ENCODE data around the gene PRSS16. TPM values are rescaled to one million over a fixed set of nuclear protein-coding genes. Genes with fewer than 3 reads are reported as not detected.
"Not testable (repeated sequence)": the region's sequence is repeated elsewhere in the genome, so short reads cannot be mapped to it uniquely, and the experiment has no call there.

PRSS16 gene, protein sequence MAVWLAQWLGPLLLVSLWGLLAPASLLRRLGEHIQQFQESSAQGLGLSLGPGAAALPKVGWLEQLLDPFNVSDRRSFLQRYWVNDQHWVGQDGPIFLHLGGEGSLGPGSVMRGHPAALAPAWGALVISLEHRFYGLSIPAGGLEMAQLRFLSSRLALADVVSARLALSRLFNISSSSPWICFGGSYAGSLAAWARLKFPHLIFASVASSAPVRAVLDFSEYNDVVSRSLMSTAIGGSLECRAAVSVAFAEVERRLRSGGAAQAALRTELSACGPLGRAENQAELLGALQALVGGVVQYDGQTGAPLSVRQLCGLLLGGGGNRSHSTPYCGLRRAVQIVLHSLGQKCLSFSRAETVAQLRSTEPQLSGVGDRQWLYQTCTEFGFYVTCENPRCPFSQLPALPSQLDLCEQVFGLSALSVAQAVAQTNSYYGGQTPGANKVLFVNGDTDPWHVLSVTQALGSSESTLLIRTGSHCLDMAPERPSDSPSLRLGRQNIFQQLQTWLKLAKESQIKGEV
- 0.99 TPM for total RNA-seq

DNA sequence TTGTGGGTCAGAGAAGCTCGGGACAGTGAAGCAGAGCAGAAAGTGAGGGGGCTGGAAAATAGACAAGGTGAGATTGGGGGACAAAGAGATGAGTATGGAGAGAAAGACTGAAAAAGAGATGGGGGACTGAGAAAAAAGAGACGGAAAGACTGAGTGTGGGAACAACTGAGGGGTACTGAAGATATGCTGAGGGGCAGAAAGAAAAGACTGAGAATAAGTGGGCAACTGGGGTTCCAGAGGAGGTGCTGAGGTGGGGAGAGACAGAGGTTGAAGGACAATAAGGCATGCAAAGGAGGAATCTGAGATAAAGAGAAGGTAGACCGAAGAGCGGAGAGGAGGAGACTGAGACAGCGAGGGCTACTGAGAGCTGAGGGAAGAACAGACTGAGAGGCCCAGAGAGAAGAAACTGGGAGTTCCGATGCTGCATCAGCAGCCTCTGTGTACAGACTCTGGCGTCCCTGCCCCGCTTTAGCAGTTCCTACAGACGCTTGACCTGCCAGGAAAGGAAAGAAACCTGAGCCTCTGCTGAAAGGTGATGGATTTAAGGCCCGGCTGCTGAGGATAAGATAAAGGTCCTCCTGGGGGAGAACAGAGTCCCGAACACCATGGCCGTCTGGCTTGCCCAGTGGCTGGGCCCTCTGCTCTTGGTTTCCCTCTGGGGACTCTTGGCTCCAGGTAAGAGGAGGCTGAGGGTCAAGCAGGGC, at the start of gene PRSS16:
PRSS16 (plus strand) TSS at position 569 of the 704 bp plus-strand sequence; CDS start at position 606, 37 bp downstream.
- no peak for DNase-seq

DNA sequence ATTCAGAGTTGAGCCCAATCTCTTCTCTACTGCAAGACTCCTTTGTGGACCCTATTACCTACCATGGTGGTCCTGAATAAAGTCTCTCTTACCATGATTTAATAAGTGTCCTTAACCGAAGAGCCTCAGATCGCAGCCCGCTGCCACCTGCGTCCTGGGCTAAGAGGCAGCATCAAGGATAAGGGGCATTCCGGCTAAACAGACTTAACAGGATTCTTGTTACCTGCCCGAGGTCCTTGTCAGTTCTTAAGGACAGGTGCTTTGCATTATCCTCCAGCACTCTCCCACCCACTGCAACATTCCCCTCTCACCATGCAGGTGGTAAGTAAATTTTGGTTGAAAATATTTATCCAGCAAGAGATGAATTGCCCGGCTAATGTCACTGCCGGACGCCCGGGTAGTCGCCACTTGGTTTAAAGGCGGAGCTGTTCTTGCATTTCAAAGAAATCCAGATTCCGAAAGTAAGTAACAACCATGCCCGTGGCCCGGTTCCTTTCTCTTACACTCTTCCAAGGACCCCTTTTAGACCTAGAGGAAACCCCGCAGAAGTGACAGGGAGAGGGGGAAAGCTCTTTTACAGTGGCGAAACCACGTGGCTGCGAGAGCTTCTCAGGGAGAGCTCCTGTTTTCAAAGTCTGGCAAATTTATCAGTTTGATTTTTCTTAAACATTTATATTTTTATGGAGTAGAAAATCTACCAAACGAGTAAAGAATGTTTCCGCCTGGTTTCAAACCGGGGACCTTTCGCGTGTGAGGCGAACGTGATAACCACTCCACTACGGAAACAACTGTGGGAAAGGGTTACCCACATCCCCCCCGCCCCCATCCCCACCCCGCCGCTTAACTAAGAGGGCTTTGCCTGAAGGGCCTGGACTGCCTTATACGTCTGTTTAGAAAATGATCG, 41.9 kb upstream of the PRSS16 start:
- DNase-seq: no peak

DNA sequence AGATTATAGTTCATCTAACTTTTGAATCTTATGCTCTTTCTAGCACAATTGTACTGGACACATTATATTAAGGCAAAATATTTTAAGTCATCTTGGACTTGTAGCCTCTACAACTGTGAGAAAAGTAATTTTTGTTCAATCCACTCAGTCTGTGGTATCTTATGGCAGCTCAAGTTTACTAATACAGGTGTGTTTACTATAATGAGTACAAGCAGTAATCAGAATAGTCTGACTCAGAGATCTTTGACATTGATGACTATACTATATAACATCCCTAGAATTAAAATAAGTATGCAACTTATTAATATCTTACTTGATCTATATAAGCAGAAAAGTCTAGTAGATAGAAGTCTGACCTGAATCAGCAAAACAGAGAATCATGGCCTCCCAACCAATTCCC, 40.7 kb upstream of the PRSS16 start:
- no peak for DNase-seq

DNA sequence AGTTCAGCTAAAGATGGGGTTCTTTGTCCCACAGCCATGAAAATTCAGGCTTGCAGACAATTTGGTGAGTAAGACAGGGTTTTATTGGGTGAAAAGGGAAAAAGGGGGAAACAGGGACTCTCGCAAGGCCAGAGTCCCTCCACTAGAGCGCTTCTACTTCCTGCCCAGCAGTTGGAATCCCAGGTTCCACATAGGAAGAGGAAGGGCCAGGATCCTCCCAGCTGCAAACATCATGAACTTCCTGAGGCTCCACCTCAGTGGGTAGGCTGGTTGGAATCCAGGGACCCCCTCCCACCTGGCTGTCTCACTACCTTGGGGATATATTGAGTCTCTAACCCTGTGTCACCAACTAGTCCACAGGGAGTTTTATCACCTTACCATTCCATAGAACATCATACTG, 39.5 kb upstream of the PRSS16 start:
- DNase-seq: no peak

DNA sequence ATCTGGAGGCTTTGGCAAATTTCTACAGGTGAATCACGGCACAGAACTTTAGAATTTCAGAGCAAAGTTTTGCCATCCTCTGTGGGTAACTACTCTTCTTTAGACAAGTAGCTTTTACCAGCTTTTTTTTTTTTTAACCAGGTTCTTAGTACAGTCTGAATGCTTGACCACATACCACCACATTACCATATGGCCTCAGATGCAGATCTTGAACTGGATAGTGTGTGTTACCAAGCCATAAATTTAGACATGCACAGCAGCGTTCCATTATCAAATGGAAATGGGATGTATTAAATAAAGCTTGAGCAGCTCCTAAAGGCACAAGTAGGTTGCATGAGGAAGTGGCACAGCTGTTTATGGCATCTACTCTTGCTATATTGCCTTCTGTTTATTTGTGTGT, 38.3 kb upstream of the PRSS16 start:
- no peak for DNase-seq

DNA sequence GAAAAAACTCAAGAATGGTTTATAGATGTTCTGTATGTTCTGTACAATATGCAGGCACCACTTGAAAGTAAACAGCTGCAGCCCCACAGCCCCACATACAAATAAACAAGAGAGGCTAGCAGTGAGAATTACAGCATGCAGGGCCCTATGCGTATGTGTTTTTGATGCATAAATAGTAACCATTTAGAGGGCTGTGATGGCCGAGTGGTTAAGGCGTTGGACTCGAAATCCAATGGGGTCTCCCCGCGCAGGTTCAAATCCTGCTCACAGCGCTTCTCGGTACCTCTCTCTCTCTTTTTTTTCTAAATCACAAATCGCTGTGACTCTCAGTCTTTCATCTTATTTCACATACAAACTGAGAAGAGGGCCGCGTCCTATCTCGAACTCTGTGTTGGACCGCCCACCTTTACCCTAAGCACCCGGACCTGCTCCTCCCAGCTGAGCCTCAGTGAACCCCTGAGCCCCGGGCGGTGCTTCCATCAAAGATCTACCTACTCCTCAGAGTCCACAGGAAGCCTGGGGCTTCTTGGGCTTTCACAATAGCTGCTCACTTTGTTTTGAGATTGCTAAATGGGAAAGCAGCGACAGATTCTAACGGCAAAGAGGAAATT, 37.7 kb upstream of the PRSS16 start:
- no peak for DNase-seq

DNA sequence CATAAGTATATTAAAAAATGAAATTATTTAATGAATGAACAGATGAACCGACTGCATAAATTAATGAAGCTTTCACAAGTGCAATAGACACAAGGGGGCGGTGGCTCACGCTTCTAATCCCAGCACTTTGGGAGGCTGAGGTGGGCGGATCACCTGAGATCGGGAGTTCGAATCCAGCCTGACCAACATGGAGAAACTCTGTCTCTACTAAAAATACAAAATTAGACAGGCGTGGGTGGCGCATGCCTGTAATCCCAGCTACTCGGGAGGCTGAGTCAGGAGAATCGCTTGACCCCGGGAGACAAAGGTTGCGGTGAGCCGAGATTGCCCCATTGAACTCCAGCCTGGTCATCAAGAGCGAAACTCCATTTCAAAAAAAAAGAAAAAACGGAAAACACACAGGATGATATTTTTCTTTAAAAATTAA, 34.4 kb upstream of the PRSS16 start:
- not testable (repeated sequence) for DNase-seq

DNA sequence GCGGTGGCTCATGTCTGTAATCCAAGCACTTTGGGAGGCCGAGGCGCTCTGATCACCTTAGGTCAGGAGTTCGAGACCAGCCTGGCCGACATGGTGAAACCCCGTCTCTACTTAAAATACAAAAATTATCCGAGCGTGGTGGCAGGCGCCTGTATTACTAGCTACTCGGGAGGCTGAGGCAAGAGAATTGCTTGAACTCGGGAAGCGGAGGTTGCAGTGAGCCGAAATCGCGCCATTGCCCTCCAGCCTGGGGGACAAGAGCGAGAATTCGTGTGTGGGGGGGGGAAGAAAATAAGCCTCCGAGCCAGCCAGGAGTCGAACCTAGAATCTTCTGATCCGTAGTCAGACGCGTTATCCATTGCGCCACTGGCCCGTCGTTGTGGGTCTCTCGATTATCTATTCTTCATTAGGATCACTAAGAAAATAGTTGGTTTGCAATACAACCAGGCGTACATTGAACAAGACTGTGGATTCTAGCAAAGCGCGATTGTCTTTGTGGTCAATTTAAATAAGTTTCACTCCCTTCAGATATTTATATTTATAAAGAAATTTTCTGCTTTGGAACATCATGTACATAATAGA, 33.9 kb upstream of the PRSS16 start:
- DNase-seq: no peak

DNA sequence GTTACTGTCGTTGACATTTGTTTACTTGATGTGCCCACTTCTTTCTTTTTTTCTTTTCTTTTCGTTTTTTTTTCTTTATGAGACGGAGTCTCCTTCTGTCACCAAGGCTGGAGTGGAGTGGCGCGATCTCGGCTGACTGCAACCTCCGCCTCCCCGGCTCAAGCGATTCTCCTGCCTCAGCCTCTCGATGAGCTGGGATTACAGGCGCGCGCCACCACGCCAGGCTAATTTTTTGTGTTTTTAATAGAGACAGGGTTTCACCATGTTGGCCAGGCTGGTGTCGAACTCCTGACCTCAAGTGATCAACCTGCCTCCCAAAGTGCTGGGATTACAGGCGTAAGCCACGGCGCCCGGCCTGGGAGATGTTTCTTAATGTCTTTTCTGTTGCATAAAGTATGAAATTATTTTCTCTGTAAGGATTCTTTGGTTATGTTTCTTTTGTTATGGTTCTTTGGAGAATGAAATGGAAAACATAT, 33.3 kb upstream of the PRSS16 start:
- no peak for DNase-seq

DNA sequence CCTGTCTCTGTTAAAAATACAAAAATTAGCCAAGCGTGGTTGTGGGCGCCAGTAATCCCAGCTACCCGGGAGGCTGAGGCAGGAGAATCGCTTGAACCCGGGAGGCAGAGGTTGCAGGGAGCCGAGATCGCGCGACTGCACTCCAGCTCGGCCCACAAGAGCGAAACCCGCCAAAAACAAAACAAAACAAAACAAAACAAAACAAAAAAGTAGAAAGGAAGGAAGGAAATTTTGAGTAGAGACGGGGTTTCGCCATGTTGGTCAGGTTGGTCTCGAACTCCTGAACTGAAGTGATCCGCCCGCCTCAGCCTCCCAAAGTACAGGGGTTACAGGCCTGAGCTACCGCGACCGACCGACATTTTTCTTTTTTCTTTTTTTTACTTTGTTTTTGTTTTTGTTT, 30.6 kb upstream of the PRSS16 start:
- no peak for DNase-seq

DNA sequence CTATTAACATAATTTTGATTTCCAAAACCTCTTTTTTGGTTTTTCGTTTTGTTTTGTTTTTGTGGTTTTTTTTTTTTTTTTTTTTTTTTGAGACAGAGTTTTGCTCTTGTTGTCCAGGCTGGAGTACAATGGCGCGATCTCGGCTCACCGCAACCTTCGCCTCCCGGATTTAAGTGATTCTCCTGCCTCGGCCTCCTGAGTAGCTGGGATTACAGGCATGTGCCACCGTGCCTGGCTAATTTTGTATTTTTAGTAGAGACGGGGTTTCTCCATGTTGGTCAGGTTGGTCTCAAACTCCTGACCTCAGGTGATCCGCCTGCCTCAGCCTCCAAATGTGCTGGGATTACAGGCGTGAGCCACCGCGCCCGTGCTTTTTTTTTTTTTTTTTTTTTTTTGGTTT, 24.5 kb upstream of the PRSS16 start:
- not testable (repeated sequence) for DNase-seq

DNA sequence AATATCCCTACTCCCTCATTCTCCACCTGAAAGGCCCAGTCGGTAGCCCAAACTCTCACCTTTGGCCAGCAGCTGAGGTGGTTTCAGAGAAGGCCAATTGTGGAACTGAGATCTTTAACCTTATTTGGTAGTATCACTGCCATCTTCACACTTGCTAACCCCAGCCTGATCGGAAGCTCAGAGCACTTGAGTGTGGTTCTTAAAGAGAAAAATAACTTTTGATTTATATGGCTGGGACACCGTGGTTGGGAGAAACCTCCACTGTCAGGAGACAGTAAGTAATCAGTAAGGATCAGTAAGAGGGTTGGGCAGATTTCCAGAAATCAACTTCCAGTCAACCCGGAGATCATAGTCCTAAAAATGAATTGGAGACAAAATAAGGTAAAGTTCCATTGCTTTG, 22.8 kb upstream of the PRSS16 start:
- DNase-seq: no peak

DNA sequence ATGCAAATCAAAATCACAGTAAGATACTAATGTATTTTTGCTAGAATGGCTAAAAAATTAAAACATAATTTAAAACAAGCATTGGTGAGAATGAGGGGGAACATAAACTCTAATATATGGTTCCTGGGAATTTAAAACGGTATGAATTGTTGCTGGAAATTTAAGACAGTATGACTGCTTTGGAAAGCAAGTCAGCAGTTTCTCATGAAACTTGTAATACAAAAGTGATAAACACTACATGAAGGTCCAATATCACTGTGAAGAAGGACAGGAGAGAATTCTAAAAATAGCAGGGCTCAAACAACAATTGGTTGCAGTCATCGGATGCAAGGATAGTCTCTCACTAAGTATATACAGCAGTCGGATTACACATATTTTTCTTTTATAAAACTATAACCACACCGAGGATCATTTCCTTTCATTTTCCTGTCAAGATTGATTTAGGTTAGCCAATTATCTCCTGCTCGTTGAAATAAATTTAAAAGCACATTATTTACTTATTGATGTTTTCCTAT, 18.5 kb upstream of the PRSS16 start:
- DNase-seq: no peak

DNA sequence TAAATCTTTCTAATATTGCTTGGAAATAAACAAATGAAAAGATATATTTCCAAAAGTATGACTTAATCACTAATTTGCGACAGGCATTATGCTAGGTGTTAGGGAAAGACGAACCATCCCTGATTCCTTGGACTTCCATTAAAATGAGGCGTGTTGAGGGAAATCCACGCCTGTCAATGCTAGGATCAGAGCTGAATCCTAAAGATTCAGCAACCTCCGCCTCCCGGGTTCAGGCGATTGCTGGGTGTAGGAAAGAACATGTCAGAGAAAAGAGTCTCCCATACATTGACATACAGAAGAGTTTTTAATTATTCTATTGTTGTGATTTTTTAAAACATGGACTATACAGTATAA, 16.8 kb upstream of the PRSS16 start:
- DNase-seq: no peak

DNA sequence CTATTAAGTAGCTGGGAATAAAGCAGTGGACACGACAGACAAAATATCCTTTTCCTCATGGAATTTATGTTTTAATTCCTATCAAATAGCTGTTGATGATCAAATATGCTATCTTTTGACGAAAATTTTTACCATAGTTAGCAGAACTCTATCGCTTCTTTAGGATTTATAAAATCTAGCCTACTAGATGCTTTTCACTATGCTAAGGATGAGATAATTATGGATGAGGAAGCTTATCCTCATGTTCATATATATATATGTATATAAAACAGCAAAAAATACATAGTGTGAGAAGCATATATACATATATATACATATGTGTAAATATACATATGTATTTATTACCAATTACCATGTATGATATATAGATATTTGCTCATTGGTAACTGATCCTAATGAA, 12.9 kb upstream of the PRSS16 start:
- DNase-seq: no peak

DNA sequence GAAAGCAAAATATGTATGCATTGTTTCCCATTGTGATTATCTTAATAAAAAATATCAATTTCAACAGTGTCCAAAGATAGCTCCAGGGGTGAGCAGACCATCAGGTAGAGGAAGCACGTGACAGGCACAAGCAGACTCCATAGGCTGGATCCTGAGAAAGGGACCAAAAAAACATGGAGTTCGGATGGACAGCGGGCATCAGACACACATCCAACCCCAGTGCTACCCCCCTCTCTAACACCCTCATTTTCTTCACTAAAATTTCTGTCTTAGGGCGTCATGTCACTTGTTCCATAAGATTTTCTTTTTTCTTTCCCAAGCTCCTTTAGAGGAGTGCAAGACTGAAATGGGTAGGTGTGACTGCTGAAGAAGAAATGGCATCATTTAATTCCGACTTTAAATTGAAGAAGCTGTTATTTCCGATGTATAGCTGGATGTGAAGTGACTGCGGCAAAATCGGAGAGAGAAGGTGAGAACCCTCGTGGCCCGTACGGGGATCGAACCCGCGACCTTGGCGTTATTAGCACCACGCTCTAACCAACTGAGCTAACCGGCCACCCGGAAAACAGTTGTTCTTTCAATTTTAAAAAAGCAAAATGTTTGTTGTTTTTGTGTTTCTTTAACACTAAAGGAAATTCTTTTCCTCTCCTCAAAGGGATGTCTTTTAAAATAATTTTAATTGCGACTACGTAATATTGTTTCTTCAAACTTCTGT, 10.3 kb upstream of the PRSS16 start:
- no peak for DNase-seq

DNA sequence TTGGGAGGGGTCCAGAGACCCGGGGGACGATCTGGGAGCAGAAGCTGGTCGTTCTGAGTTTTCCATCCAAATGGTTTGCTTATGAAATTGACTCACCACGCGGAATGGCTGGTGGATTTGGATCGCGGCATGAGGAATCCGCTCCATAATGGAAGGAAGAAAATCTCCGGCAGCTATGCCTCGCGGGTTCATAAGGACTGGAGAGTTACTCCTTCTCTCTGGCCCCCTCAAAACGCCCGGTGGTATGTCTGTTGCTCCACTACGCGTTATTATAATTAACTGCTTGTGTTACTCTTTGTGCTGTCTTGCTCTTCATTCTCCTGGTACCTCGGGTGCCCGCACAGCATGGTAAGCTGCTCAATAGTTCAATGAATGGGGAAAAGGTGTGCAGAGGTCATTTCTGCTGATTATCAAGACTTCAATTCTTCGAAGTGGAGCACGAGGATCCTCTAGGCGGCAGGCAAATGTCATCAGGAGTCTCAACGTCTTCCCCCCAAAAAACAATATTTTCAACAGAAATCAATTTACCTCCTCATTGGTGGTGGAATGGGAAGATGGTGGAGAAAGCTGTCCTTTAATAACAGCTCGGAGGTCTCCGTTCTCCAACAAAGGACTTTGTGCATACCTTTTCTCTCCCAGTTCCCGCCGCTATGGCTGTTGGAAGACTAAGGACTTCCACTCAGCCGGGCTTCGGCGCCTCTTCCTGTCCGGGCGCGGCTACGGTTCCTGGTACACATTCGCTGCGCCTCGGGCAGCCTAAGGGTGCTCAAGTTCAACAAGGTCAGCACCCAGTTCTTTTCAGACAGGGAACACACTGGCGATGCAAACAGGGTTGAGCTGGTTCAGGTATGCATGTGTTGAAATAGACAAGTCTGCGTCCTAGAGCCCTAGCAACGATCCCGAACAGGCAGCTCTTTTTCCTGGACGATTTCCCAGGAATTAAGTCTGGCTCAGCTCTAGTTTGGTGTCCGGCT, 9.2 kb upstream of the PRSS16 start:
- DNase-seq: no peak

DNA sequence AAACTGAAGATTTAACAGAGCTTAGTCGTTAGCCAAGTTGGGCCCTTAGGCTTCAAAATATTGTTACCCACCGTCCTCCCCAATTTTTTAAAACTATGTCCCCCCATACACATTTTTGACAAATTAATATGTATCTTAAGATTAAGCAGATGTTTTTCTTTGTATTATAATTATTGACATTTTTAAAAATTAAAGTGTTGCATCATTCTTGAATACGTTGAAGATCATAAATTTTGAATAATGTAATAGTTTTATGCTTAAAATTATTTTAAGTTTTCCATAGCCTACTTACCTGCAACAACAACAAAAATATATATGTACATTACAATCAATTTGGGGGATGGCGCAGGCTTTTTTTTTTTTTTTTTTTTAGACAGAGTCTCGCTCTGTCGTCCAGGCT, 8.2 kb upstream of the PRSS16 start:
- no peak for DNase-seq

DNA sequence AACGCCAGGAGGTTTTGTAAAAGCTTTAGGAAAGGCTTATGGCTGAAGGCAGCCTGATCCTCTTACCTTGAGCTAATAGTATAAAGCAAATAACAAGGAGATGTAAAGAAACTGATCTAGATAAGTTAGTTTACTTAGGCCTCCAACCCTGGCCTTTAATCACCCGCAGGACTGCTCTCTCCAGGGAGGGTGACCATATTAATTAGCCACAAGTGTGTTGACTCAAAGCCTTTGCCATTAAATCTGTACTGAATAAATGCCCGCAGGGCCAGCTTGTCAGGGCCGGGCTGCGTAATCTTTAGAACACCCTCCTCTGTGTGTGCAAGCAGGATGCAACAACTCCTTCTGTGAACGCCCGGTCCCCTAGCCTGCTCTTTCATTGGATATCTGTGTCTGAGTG, 6.1 kb upstream of the PRSS16 start:
- no peak for DNase-seq
